B cell (primary cell): ENCODE data around the gene C13orf42. TPM values are rescaled to one million over a fixed set of nuclear protein-coding genes. Genes with fewer than 3 reads are reported as not detected.

ENCODE experiments used
- ATAC-seq: fragments of 200-7000 bp; cut with Tn5 transposase; one replicate; pipeline ENCODE4 v1.10.0; 2021; ENCODE audit warnings: low read depth, mild to moderate bottlenecking, moderate number of reproducible peaks, moderate library complexity
- CTCF ChIA-PET: fragments of 350-600 bp; sonication (Branson Sonifier 250); formaldehyde crosslinking; loops from one replicate; lab custom pipeline; 2021; ENCODE audit warnings: antibody characterized with exemption, inconsistent platforms; lab: Charles Lee
- POLR2A ChIA-PET: fragments of 350-600 bp; sonication (Branson Sonifier 250); formaldehyde crosslinking; loops from one replicate; lab custom pipeline; 2021; ENCODE audit warnings: antibody characterized with exemption; lab: Charles Lee
- DNase-seq: peaks from one replicate; pipeline ENCODE4 v3.0.0; 2013
- H2AFZ ChIP-seq: 2 replicates; pipeline ENCODE4 v1.6.1; 2012; ENCODE audit warnings: mild to moderate bottlenecking, low read depth, low read length; ENCODE audit not compliant: insufficient read depth, poor library complexity, severe bottlenecking
- H3K27ac ChIP-seq, 2 donors: 1 replicate in 1 of 2; 2 replicates in 1 of 2; pipeline ENCODE4 v1.5.1; 2012 to 2013; ENCODE audit warnings: low read length in 2 of 2, mild to moderate bottlenecking in 2 of 2, moderate library complexity in 1 of 2
- H3K27me3 ChIP-seq, 4 experiments: fragments of 200-600 bp in 1 of 4; sonication (generic) in 1 of 4; replicated peaks in 1 of 4; 1 replicate in 2 of 4; 2 replicates in 2 of 4; pipeline versions ENCODE4 v1.6.1 to v1.7.0; 2013 to 2016; ENCODE audit warnings: low read length in 3 of 4, mild to moderate bottlenecking in 2 of 4, mixed read lengths in 1 of 4, moderate library complexity in 1 of 4; ENCODE audit not compliant: insufficient read depth in 4 of 4, control insufficient read depth in 3 of 4; ENCODE audit errors: control extremely low read depth in 1 of 4
- H3K36me3 ChIP-seq, 2 experiments: replicated peaks in 1 of 2; 1 replicate in 1 of 2; 2 replicates in 1 of 2; pipeline versions ENCODE4 v1.6.1 to v1.7.1; 2013; ENCODE audit warnings: low read length in 1 of 2; ENCODE audit not compliant: insufficient read depth in 2 of 2, control insufficient read depth in 1 of 2; ENCODE audit errors: control extremely low read depth in 1 of 2, extremely low read depth in 1 of 2
- H3K4me1 ChIP-seq, 2 donors: fragments of 200-600 bp in 1 of 2; sonication (generic) in 1 of 2; 1 replicate in 1 of 2; 2 replicates in 1 of 2; pipeline versions ENCODE4 v1.5.1 to v1.6.1; 2013 to 2017; ENCODE audit warnings: low read length in 2 of 2; ENCODE audit not compliant: control insufficient read depth in 2 of 2, insufficient read depth in 2 of 2
- H3K4me2 ChIP-seq: replicated peaks from 2 replicates; pipeline ENCODE3; 2012; ENCODE audit warnings: mild to moderate bottlenecking, low read depth, low read length; ENCODE audit not compliant: poor library complexity, severe bottlenecking
- H3K4me3 ChIP-seq, 5 experiments: fragments of 200-600 bp in 1 of 5; sonication (generic) in 1 of 5; 1 replicate in 3 of 5; 2 replicates in 2 of 5; pipeline versions ENCODE4 v1.5.1 to v1.7.0; 2011 to 2016; ENCODE audit warnings: low read length in 4 of 5, mild to moderate bottlenecking in 4 of 5, low read depth in 2 of 5, control low read depth in 1 of 5, moderate library complexity in 1 of 5; ENCODE audit not compliant: insufficient read depth in 1 of 5; ENCODE audit errors: control extremely low read depth in 1 of 5, extremely low read depth in 1 of 5
- H3K79me2 ChIP-seq: fragments of 200-600 bp; sonication (generic); one replicate; pipeline ENCODE4 v1.6.0; 2016; ENCODE audit warnings: low read length; ENCODE audit not compliant: control insufficient read depth, insufficient read depth
- H3K9ac ChIP-seq: fragments of 200-600 bp; sonication (generic); 2 replicates; pipeline ENCODE4 v1.6.1; 2017; ENCODE audit warnings: mild to moderate bottlenecking, low read length, moderate library complexity
- H3K9me3 ChIP-seq, 3 donors: one replicate each; pipeline versions ENCODE4 v1.6.1 to v1.7.1; 2013; ENCODE audit warnings: low read length in 2 of 3; ENCODE audit not compliant: control insufficient read depth in 2 of 3, insufficient read depth in 1 of 3; ENCODE audit errors: control extremely low read depth in 1 of 3
- H4K20me1 ChIP-seq: 2 replicates; pipeline ENCODE4 v1.6.0; 2012; ENCODE audit warnings: mild to moderate bottlenecking, low read length; ENCODE audit not compliant: insufficient read depth, control insufficient read depth, poor library complexity, severe bottlenecking
- H3K27ac Mint-ChIP-seq: one replicate; pipeline ENCODE4 v1.8.0; 2021; ENCODE audit warnings: mixed read lengths
- H3K27me3 Mint-ChIP-seq: one replicate; pipeline ENCODE4 v1.8.0; 2021; ENCODE audit warnings: mixed read lengths
- H3K4me1 Mint-ChIP-seq: one replicate; pipeline ENCODE4 v1.8.0; 2021; ENCODE audit warnings: mixed read lengths
- H3K4me3 Mint-ChIP-seq: one replicate; pipeline ENCODE4 v1.8.0; 2021; ENCODE audit warnings: mixed read lengths
- H3K9me3 Mint-ChIP-seq: one replicate; pipeline ENCODE4 v1.8.0; 2022; ENCODE audit warnings: mixed read lengths; ENCODE audit not compliant: insufficient read depth
- EZH2 ChIP-seq: IDR thresholded peaks from 2 replicates; pipeline ENCODE4 v1.6.1; 2012; ENCODE audit warnings: borderline replicate concordance, low read depth, mild to moderate bottlenecking, moderate library complexity, low read length; ENCODE audit not compliant: insufficient read depth, poor library complexity, severe bottlenecking
- WGBS: methylation state at CpG from one replicate; pipeline ENCODE4 v1.1.5; 2013; ENCODE audit warnings: missing lambda C conversion rate; ENCODE audit not compliant: insufficient coverage; 5-methylcytosine and 5-hydroxymethylcytosine counted together
- intact Hi-C: fragments of 100-400 bp; cut with micrococcal nuclease; formaldehyde crosslinking; loops from one replicate; pipeline ENCODE4 v1.10.0; 2022
- polyA plus RNA-seq: library from polyadenylated mRNA; depleted of rRNA; stranded (reverse); fragments of >200 nt; gene quantifications from 2 replicates; pipeline ENCODE4 v1.2.3, GENCODE V29; 2012
- total RNA-seq, 2 donors: library from RNA; stranded (reverse); fragments of 120-200 nt in 1 of 2; gene quantifications; 1 replicate in 1 of 2; 2 replicates in 1 of 2; pipeline versions ENCODE4 v1.2.3 to v1.2.4, GENCODE V29; 2013 to 2022
- TF ChIP-seq, protein P1 (sequence below): fragments of 200-600 bp; IDR thresholded peaks from one replicate; pipeline ENCODE4 v1.8.0; 2022; ENCODE audit warnings: antibody characterized with exemption, mild to moderate bottlenecking

Gene C13orf42
- total and polyA plus RNA-seq, 2 donors (not counting 1 experiment from before 2014, with no cell fraction given), result not detected

DNA sequence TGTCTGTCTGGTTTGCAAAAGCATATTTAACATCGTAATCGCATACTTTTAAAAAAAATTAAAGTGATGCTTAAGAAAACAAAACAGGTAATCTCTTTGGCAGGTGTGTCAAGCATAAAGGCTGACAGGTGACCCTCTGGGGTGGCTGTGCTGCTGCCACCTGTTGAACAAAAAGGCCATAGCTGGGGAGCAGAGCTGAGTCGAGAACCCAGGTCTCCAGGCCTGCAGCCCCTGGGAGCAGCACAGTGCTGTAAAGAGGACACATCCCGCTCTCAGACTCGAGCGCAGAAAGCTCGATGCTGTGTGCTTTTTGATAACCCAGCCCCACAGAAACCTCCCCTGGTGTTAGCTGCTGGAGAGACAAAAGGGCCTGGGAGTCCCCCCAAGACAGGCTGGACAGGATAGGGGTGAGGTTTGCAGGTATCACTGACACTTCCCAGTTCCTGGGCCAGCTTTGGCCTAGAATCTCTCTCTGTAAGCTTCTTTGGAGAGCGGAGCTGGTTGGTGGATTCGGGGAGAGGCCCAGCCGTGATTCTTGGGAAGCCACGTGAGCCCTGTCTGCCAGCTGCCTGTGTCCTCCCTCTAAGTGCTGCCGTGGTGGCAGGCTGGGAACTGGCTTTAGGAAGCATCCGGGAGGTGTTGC, 66.9 kb downstream of the C13orf42 start:
- H4K20me1 ChIP-seq, result no peaks in the 10 kb centered on the region
- no peaks in the 10 kb centered on the region for H3K79me2 ChIP-seq
- intact Hi-C loops, result no loop called here
- DNase-seq (no peak), ATAC-seq (no peak)
- ChIA-PET CTCF (no interaction called here), POLR2A (no interaction called here)
- WGBS, result 97% methylated on average over 12 of the region's 13 CpGs
- no peaks in the 10 kb centered on the region for H3K36me3 ChIP-seq
- TF ChIP-seq, protein P1, sequence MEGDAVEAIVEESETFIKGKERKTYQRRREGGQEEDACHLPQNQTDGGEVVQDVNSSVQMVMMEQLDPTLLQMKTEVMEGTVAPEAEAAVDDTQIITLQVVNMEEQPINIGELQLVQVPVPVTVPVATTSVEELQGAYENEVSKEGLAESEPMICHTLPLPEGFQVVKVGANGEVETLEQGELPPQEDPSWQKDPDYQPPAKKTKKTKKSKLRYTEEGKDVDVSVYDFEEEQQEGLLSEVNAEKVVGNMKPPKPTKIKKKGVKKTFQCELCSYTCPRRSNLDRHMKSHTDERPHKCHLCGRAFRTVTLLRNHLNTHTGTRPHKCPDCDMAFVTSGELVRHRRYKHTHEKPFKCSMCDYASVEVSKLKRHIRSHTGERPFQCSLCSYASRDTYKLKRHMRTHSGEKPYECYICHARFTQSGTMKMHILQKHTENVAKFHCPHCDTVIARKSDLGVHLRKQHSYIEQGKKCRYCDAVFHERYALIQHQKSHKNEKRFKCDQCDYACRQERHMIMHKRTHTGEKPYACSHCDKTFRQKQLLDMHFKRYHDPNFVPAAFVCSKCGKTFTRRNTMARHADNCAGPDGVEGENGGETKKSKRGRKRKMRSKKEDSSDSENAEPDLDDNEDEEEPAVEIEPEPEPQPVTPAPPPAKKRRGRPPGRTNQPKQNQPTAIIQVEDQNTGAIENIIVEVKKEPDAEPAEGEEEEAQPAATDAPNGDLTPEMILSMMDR, result no peak
- TF ChIP-seq EZH2, result no peak
- H3K4me2 ChIP-seq, result no peak overlapping the region
- no peak overlapping the region for H2AFZ ChIP-seq
- Mint-ChIP-seq H3K4me3 (no peak overlapping the region), H3K9me3 (no peaks in the 10 kb centered on the region), H3K27ac (no peak overlapping the region), H3K27me3 (peaks cover 9% of the 10 kb centered on the region), H3K4me1 (no peaks in the 10 kb centered on the region)
- H3K9ac ChIP-seq, result no peak overlapping the region
- peaks cover 0 to 3% (median 0%) of the 10 kb centered on the region in 4 experiments for H3K27me3 ChIP-seq
- no peak overlapping the region for H3K4me3 ChIP-seq
- no peaks in the 10 kb centered on the region for H3K9me3 ChIP-seq
- no peaks in the 10 kb centered on the region for H3K4me1 ChIP-seq
- no peak overlapping the region for H3K27ac ChIP-seq

DNA sequence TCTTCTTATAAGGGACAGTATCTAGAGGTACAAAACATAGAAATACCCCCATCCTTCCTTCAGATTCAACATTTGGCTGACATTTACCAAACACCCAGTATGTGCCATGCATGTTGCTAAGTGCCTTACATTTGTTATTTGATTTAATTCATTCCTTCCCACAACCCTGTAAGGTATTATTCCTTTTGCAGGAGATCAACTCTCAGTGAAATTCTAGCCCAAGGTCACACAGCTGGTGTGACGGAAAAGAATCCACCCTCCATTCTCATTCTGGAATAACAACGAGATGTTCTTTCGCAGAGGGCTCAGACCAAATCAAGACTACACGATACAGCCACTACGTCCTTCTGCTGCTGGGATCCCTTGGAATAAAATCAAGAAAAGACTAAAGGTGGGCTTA, 67.8 kb downstream of the C13orf42 start:
- Mint-ChIP-seq H3K27me3 (peaks cover 4% of the 10 kb centered on the region), H3K9me3 (no peaks in the 10 kb centered on the region), H3K27ac (no peak overlapping the region), H3K4me1 (no peaks in the 10 kb centered on the region), H3K4me3 (no peak overlapping the region)
- ChIA-PET CTCF (no interaction called here), POLR2A (no interaction called here)
- no peaks in the 10 kb centered on the region for H3K9me3 ChIP-seq
- H3K4me2 ChIP-seq, result no peak overlapping the region
- H3K4me3 ChIP-seq, result no peak overlapping the region
- 100% methylated on average over 5 of the region's 5 CpGs for WGBS
- H3K27me3 ChIP-seq, result peaks cover 0 to 3% (median 0%) of the 10 kb centered on the region in 4 experiments
- ATAC-seq (no peak), DNase-seq (no peak)
- H3K27ac ChIP-seq, result no peak overlapping the region
- no peaks in the 10 kb centered on the region for H3K79me2 ChIP-seq
- H3K36me3 ChIP-seq, result no peaks in the 10 kb centered on the region
- no peak overlapping the region for H3K9ac ChIP-seq
- TF ChIP-seq EZH2, result no peak
- TF ChIP-seq, protein P1, result no peak
- no peaks in the 10 kb centered on the region for H4K20me1 ChIP-seq
- no peak overlapping the region for H2AFZ ChIP-seq
- H3K4me1 ChIP-seq, result no peaks in the 10 kb centered on the region
- intact Hi-C loops, result no loop called here
